Breast epithelium (tissue), 3 donors: ENCODE measurements around the gene GYS1.

Source experiments
- CTCF ChIP-seq, 3 donors: fragments of 450-650 bp; IDR thresholded peaks; one replicate each; pipeline ENCODE4 v1.5.1; 2016 to 2017; ENCODE audit warnings: antibody characterized with exemption in 3 of 3, mild to moderate bottlenecking in 3 of 3, moderate library complexity in 3 of 3
- POLR2A ChIP-seq: fragments of 450-650 bp; IDR thresholded peaks from one replicate; pipeline ENCODE4 v1.6.1; 2016; ENCODE audit warnings: antibody characterized with exemption, mild to moderate bottlenecking, moderate library complexity

- peak; percentile 65 for TF ChIP-seq POLR2A
- TF ChIP-seq CTCF (IDR thresholded peaks at IDR 0.05) = peak; percentile 99
These were observed at the start of gene GYS1, which contains the start of gene RUVBL2 for GRCh38 chr19:48993175-48994034.
